Gastroesophageal sphincter (tissue), 3 donors: ENCODE data around the gene ZFP36.

ENCODE experiments used
- CTCF ChIP-seq, 4 experiments: fragments of 200-600 bp in 2 of 4; fragments of 450-650 bp in 2 of 4; sonication (generic) in 1 of 4; IDR thresholded peaks; one replicate each; pipeline ENCODE4 v1.5.1; 2017 to 2019; ENCODE audit warnings: antibody characterized with exemption in 4 of 4, mild to moderate bottlenecking in 2 of 4, moderate library complexity in 2 of 4
- POLR2AphosphoS5 ChIP-seq: sonication (generic); formaldehyde crosslinking; IDR thresholded peaks from one replicate; pipeline ENCODE4 v1.6.1; 2017; ENCODE audit warnings: antibody characterized with exemption

GRCh38 chr19:39390451-39390750 is 16.2 kb upstream of the ZFP36 start:
- TF ChIP-seq CTCF (IDR thresholded peaks at IDR 0.05) (no peak), POLR2AphosphoS5 (no peak)
